ENCODE measurements around the gene CCT7. TPM values are rescaled to one million over a fixed set of nuclear protein-coding genes. Genes with fewer than 3 reads are reported as not detected.
A peak's percentile ranks its signal among the peaks of the same experiment; 100 is the strongest.

CCT7 gene
- total RNA-seq, 1 experiment from 2014 or later: 319 TPM

GRCh38 chr2:73235315-73236028, 1.4 kb downstream of the CCT7 start:
- Histone ChIP-seq H3K36me3 (ENCODE audit: low read depth) (peaks cover 16% of the 10 kb centered on the region; the same call in 1 of the 2 replicates), H2AFZ (no peak overlapping the region), H3K79me2 (ENCODE audit: low read depth) (peaks cover 62% of the 10 kb centered on the region), H3K4me3 (peak overlapping the region; percentile 89), H3K27ac (no peak overlapping the region), H3K9me2 (ENCODE audit: insufficient read depth) (no peaks in the 10 kb centered on the region), H4K20me1 (ENCODE audit: insufficient read depth) (peaks cover 48% of the 10 kb centered on the region), H3K4me2 (peak overlapping the region; percentile 98), H3K9me3 (ENCODE audit: insufficient read depth, low read depth) (no peaks in the 10 kb centered on the region), H3F3A (ENCODE audit: insufficient read depth, low read depth) (peaks cover 13% of the 10 kb centered on the region), H3K4me1 (replicated peaks; ENCODE audit: insufficient read depth) (peaks cover 20% of the 10 kb centered on the region), H3K27me3 (ENCODE audit: insufficient read depth, low read depth) (no peaks in the 10 kb centered on the region)
- intact Hi-C loops (cut with micrococcal nuclease; ENCODE audit: unreplicated experiment): loop anchor here (10.0 kb wide), 1 partner anchor 149 kb away; the partner anchor contains the start of gene ALMS1
- no peak for DNase-seq
- BruUV-seq (replicated peaks): no TSS peak
- TF ChIP-seq CTCF (conservative IDR thresholded peaks at IDR 0.05) (no peak), EZH2 (IDR thresholded peaks at IDR 0.05; ENCODE audit: low read depth) (no peak)
- POLR2A ChIA-PET (ENCODE audit: unreplicated experiment): interaction anchor here (0.6 kb wide), 1 partner anchor 48 kb away, joined by 5 read pairs; no protein-coding TSS in a partner anchor
- CTCF ChIA-PET: interaction anchor here (0.6 to 0.7 kb wide), 2 partner anchors 305 to 946 kb away, joined by 3 to 4 read pairs; no protein-coding TSS in a partner anchor

DNA sequence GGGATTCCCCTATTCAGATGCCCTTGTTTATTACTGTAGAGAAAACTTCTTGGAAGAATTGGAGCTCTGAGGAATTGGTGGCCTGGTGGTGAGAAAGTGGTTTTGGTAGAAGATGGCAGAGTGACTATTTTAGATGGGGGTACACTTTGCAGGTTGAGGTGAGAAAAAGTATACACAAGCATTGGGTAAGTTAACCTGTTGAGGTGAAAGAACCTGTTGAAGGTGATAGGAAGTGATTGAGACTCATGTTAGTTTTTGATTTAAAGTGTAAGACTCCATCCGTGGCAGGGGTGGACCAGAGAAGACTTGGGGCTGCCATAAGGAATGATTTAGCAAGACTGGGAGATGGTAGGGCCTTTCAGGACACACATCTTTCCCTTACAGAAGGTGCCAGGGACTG, 3.1 kb downstream of the CCT7 start:
- no peaks in the 10 kb centered on the region for H3K9me2 ChIP-seq (ENCODE audit: insufficient read depth)
- H3K4me2 ChIP-seq: peak overlapping the region; percentile 98; the same call in 1 of the 2 replicates
- H3K36me3 ChIP-seq (ENCODE audit: low read depth): peaks cover 24% of the 10 kb centered on the region
- TF ChIP-seq CTCF (conservative IDR thresholded peaks at IDR 0.05) (no peak), EZH2 (IDR thresholded peaks at IDR 0.05; ENCODE audit: low read depth) (no peak)
- H3K4me3 ChIP-seq: no peak overlapping the region
- no TSS peak for BruUV-seq (replicated peaks)
- POLR2A ChIA-PET (ENCODE audit: unreplicated experiment): interaction anchor here (0.7 kb wide), 1 partner anchor 149 kb away, joined by 3 read pairs; the partner anchor contains the start of gene ALMS1
- DNase-seq: no peak
- CTCF ChIA-PET: no interaction called here
- H3K79me2 ChIP-seq (ENCODE audit: low read depth): peaks cover 79% of the 10 kb centered on the region
- H3K4me1 ChIP-seq (replicated peaks; ENCODE audit: insufficient read depth): peaks cover 20% of the 10 kb centered on the region
- H2AFZ ChIP-seq: no peak overlapping the region
- H3K9me3 ChIP-seq (ENCODE audit: insufficient read depth, low read depth): no peaks in the 10 kb centered on the region
- peaks cover 57% of the 10 kb centered on the region for H4K20me1 ChIP-seq (ENCODE audit: insufficient read depth)
- H3K27me3 ChIP-seq (ENCODE audit: insufficient read depth, low read depth): no peaks in the 10 kb centered on the region
- H3K27ac ChIP-seq: no peak overlapping the region
- peaks cover 13% of the 10 kb centered on the region for H3F3A ChIP-seq (ENCODE audit: insufficient read depth, low read depth)
- intact Hi-C loops (cut with micrococcal nuclease; ENCODE audit: unreplicated experiment): loop anchor here (10.0 kb wide), 1 partner anchor 148 kb away; the partner anchor contains the start of gene ALMS1

DNA sequence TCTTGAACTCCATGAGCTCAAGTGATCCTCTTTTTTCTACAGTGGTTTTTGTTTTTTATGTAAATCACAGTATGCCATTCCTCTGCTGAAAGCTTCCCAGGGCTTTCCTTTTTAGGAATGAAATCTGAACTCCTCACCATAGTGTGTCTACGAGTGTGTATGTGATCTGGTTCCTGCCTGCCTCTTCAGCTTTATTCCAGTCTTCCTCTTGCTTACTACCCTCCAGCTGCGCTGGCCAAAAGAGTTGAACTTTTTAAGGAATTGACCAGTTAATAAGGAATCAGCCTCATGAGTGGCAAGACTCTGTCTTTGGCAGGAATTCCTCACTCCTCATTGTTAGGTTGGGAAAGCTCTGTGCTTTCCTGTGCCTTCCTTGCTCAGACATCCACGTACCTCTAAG, 4.0 kb downstream of the CCT7 start:
- Histone ChIP-seq H2AFZ (no peak overlapping the region), H3K9me2 (ENCODE audit: insufficient read depth) (no peaks in the 10 kb centered on the region), H3K36me3 (ENCODE audit: low read depth) (peaks cover 27% of the 10 kb centered on the region), H3K27me3 (ENCODE audit: insufficient read depth, low read depth) (no peaks in the 10 kb centered on the region), H3K9me3 (ENCODE audit: insufficient read depth, low read depth) (no peaks in the 10 kb centered on the region), H3K4me2 (no peak overlapping the region), H3K4me3 (no peak overlapping the region), H3K27ac (no peak overlapping the region), H4K20me1 (ENCODE audit: insufficient read depth) (peaks cover 66% of the 10 kb centered on the region), H3K79me2 (ENCODE audit: low read depth) (peaks cover 89% of the 10 kb centered on the region), H3F3A (ENCODE audit: insufficient read depth, low read depth) (peaks cover 19% of the 10 kb centered on the region), H3K4me1 (replicated peaks; ENCODE audit: insufficient read depth) (peaks cover 20% of the 10 kb centered on the region)
- DNase-seq: no peak
- CTCF ChIA-PET: no interaction called here
- no TSS peak for BruUV-seq (replicated peaks)
- intact Hi-C loops (cut with micrococcal nuclease; ENCODE audit: unreplicated experiment): loop anchor here (10.0 kb wide), 1 partner anchor 147 kb away; the partner anchor contains the start of gene ALMS1
- TF ChIP-seq CTCF (conservative IDR thresholded peaks at IDR 0.05) (no peak), EZH2 (IDR thresholded peaks at IDR 0.05; ENCODE audit: low read depth) (no peak)
- POLR2A ChIA-PET (ENCODE audit: unreplicated experiment): no interaction called here
